ENCODE data around the gene FGF16.

Gene FGF16

DNA sequence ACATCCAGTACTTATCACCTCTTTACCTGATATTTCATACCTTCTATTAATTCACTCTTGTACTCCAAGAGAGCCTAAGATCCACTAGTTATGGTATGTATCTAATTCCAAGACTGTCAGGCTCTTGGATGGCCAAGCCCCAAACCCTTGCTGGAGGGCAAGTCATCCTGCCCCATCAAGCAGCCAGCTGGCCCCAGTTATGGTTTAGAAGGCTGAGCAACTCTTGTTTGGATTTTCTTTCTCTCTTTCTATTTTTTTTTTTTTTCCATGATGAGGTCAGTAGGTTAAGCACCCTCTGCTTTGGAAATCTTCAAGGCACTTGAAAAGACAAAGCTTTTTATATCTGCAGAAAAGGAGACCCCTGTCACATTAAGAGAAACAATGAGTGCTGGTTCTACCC lies 10.9 kb upstream of the FGF16 start:
- H3K36me3 ChIP-seq (ENCODE audit: control insufficient read depth in 4 of 4, insufficient read depth in 4 of 4, low read length in 3 of 4) = no peaks in the 10 kb centered on the region

DNA sequence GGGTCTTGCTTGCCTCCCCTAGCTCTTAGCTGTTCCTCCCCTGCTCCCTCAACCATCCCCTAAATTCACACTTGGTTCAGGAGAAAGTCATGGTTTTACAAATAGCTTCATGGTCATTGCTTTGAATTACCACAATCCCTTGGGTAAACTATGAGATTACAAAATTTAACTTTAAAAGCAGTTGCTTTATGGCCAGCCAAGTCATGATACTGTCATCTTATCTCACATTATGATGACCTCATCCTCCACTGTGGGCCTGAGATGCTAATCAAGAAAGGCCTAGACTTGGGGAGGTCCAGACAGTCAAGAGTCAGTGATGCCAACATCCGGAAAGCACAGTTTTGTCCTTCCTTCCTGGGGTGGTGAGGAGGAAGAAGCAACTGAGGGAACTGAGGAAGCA lies 10.5 kb upstream of the FGF16 start:
- Histone ChIP-seq H3K9me3 (ENCODE audit: control extremely low read depth in 1 of 5, control insufficient read depth in 4 of 5, insufficient read depth in 2 of 5, low read depth in 1 of 5, low read length in 4 of 5) (no peaks in the 10 kb centered on the region), H3K27ac (ENCODE audit: insufficient read depth in 1 of 2, low read depth in 1 of 2, low read length in 2 of 2, poor library complexity in 1 of 2, severe bottlenecking in 2 of 2) (no peak overlapping the region), H3K4me3 (ENCODE audit: control insufficient read depth in 1 of 7, extremely low read depth in 1 of 7, insufficient read depth in 4 of 7, low read depth in 2 of 7, low read length in 6 of 7) (no peak overlapping the region), H3K36me3 (ENCODE audit: control insufficient read depth in 4 of 4, insufficient read depth in 4 of 4, low read length in 3 of 4) (no peaks in the 10 kb centered on the region), H3K27me3 (replicated peaks in 2 of 5; ENCODE audit: control insufficient read depth in 4 of 5, insufficient read depth in 5 of 5, low read length in 4 of 5) (peaks cover 0 to 2% (median 0%) of the 10 kb centered on the region in 5 experiments), H3K4me1 (ENCODE audit: control extremely low read depth in 1 of 4, control insufficient read depth in 4 of 4, insufficient read depth in 4 of 4, low read length in 3 of 4) (peaks cover 0 to 3% (median 1%) of the 10 kb centered on the region in 4 experiments)
- POLR2A ChIA-PET = no interaction called here
- DNase-seq = no peak
- 80% methylated on average over 1 of the region's 1 CpG for WGBS (ENCODE audit: insufficient coverage)
- CTCF ChIA-PET = no interaction called here

More for the DNA sequence above, 10.9 kb upstream of the FGF16 start:
- no peak overlapping the region for H3K4me3 ChIP-seq (ENCODE audit: control insufficient read depth in 1 of 7, extremely low read depth in 1 of 7, insufficient read depth in 4 of 7, low read depth in 2 of 7, low read length in 6 of 7)
- H3K27ac ChIP-seq (ENCODE audit: insufficient read depth in 1 of 2, low read depth in 1 of 2, low read length in 2 of 2, poor library complexity in 1 of 2, severe bottlenecking in 2 of 2) = no peak overlapping the region
- H3K4me1 ChIP-seq (ENCODE audit: control extremely low read depth in 1 of 4, control insufficient read depth in 4 of 4, insufficient read depth in 4 of 4, low read length in 3 of 4) = peaks cover 0 to 4% (median 1%) of the 10 kb centered on the region in 4 experiments
- peaks cover 0 to 2% (median 0%) of the 10 kb centered on the region in 5 experiments for H3K27me3 ChIP-seq (replicated peaks in 2 of 5; ENCODE audit: control insufficient read depth in 4 of 5, insufficient read depth in 5 of 5, low read length in 4 of 5)
- no peaks in the 10 kb centered on the region for H3K9me3 ChIP-seq (ENCODE audit: control extremely low read depth in 1 of 5, control insufficient read depth in 4 of 5, insufficient read depth in 2 of 5, low read depth in 1 of 5, low read length in 4 of 5)
- ChIA-PET POLR2A (no interaction called here), CTCF (no interaction called here)
- no peak for DNase-seq

DNA sequence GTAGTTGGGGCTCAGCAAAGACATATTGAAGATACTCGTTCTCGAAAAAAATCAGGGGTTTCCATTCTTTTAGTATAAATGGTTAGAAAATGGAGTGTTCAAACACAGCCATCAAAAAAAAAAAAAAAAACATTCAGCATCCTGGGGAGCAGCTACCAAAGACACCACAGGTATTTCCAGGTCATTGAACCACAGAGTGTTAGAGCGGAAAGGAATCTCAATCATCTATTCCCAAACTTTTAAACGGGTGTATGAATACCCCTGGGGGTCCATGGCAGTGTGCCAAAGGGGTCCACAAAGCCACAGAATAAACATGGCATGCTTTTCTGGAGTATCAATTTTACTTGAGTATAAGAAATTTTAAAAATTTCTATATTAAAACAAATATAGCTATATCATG lies 6.9 kb upstream of the FGF16 start:
- WGBS (ENCODE audit: insufficient coverage) = no CpG with 5 or more reads among the region's 4 CpGs
- no peaks in the 10 kb centered on the region for H3K9me3 ChIP-seq (ENCODE audit: control extremely low read depth in 1 of 5, control insufficient read depth in 4 of 5, insufficient read depth in 2 of 5, low read depth in 1 of 5, low read length in 4 of 5)
- ChIA-PET POLR2A (no interaction called here), CTCF (interaction anchor here (1.3 kb wide), 1 partner anchor 9 kb away, joined by 4 read pairs; no protein-coding TSS in a partner anchor)
- no peaks in the 10 kb centered on the region for H3K36me3 ChIP-seq (ENCODE audit: control insufficient read depth in 4 of 4, insufficient read depth in 4 of 4, low read length in 3 of 4)
- H3K27me3 ChIP-seq (replicated peaks in 2 of 5; ENCODE audit: control insufficient read depth in 4 of 5, insufficient read depth in 5 of 5, low read length in 4 of 5) = peaks cover 0 to 2% (median 0%) of the 10 kb centered on the region in 5 experiments
- no peak for DNase-seq
- no peak overlapping the region for H3K27ac ChIP-seq (ENCODE audit: insufficient read depth in 1 of 2, low read depth in 1 of 2, low read length in 2 of 2, poor library complexity in 1 of 2, severe bottlenecking in 2 of 2)
- no peak overlapping the region for H3K4me3 ChIP-seq (ENCODE audit: control insufficient read depth in 1 of 7, extremely low read depth in 1 of 7, insufficient read depth in 4 of 7, low read depth in 2 of 7, low read length in 6 of 7)
- H3K4me1 ChIP-seq (ENCODE audit: control extremely low read depth in 1 of 4, control insufficient read depth in 4 of 4, insufficient read depth in 4 of 4, low read length in 3 of 4) = peaks cover 4 to 28% (median 14%) of the 10 kb centered on the region in 4 experiments

DNA sequence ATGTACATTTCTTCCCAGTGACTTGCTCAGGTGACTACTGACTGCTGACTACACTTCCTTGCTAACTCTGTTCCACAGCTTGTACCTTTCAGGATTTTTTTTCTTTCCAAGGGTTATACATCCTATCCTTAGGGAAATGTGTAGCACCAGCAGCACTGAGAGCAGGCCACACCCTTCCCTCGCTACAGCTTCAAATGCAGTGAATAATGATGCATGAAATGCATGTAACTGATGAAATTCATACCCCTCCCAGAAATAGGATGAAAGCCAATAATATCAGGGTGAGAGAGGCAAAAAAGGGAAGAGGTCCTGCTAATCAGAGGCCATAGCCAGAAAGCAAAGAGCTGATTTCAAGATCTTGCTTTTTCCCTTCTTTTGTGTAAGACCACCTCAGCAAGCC lies 6.2 kb upstream of the FGF16 start:
- CTCF ChIA-PET = interaction anchor here (1.3 kb wide), 1 partner anchor 10 kb away, joined by 4 read pairs; no protein-coding TSS in a partner anchor

DNA sequence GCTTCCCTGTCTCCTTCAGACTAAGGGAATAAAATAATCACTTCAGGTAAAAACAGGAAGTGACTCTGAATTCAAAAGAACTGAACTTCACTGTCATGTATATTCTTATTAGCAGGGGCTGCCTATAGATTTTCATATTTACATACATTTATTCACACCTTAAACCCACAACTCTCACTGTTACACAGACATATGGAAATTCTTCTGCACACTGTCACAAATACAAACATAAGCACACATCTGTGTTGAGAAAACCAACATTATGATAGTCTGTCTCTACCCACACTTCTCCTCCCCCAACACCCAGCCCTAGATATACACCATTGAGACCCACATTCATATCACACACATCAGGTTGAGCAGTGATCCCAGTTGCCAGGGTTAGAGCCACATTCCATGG lies 5.7 kb upstream of the FGF16 start:
- CTCF ChIA-PET = interaction anchor here (1.3 kb wide), 1 partner anchor 10 kb away, joined by 4 read pairs; no protein-coding TSS in a partner anchor

More for the DNA sequence above, 6.2 kb upstream of the FGF16 start:
- H3K27ac ChIP-seq (ENCODE audit: insufficient read depth in 1 of 2, low read depth in 1 of 2, low read length in 2 of 2, poor library complexity in 1 of 2, severe bottlenecking in 2 of 2) = no peak overlapping the region
- no peak for DNase-seq
- H3K27me3 ChIP-seq (replicated peaks in 2 of 5; ENCODE audit: control insufficient read depth in 4 of 5, insufficient read depth in 5 of 5, low read length in 4 of 5) = peaks cover 0 to 2% (median 0%) of the 10 kb centered on the region in 5 experiments
- H3K9me3 ChIP-seq (ENCODE audit: control extremely low read depth in 1 of 5, control insufficient read depth in 4 of 5, insufficient read depth in 2 of 5, low read depth in 1 of 5, low read length in 4 of 5) = no peaks in the 10 kb centered on the region
- no peak overlapping the region for H3K4me3 ChIP-seq (ENCODE audit: control insufficient read depth in 1 of 7, extremely low read depth in 1 of 7, insufficient read depth in 4 of 7, low read depth in 2 of 7, low read length in 6 of 7)
- peaks cover 4 to 35% (median 18%) of the 10 kb centered on the region in 4 experiments for H3K4me1 ChIP-seq (ENCODE audit: control extremely low read depth in 1 of 4, control insufficient read depth in 4 of 4, insufficient read depth in 4 of 4, low read length in 3 of 4)
- H3K36me3 ChIP-seq (ENCODE audit: control insufficient read depth in 4 of 4, insufficient read depth in 4 of 4, low read length in 3 of 4) = no peaks in the 10 kb centered on the region
- WGBS (ENCODE audit: insufficient coverage) = no CpG with 5 or more reads among the region's 1 CpG
- POLR2A ChIA-PET = no interaction called here

DNA sequence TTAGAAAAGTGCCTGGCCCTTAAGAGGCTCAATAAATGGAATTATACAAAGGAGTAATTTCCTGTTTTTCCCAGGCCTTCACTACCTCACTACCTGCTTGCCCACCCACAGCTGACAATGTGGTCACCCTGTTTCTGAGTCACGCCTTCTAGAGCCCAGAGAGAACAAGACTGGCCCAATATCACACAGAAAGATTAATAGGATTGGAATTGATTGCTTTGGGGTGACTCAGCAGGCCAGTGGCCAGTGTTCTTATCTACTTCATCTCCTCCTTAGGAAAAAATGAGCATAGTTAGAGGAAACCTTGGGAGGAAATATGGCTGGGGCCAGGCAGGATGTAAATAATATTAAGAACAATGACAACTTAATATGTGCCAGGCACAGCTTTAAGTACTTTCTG lies 4.5 kb upstream of the FGF16 start:
- Histone ChIP-seq H3K27me3 (replicated peaks in 2 of 5; ENCODE audit: control insufficient read depth in 4 of 5, insufficient read depth in 5 of 5, low read length in 4 of 5) (peaks cover 0 to 7% (median 0%) of the 10 kb centered on the region in 5 experiments), H3K4me1 (ENCODE audit: control extremely low read depth in 1 of 4, control insufficient read depth in 4 of 4, insufficient read depth in 4 of 4, low read length in 3 of 4) (peaks cover 4 to 44% (median 23%) of the 10 kb centered on the region in 4 experiments), H3K27ac (ENCODE audit: insufficient read depth in 1 of 2, low read depth in 1 of 2, low read length in 2 of 2, poor library complexity in 1 of 2, severe bottlenecking in 2 of 2) (no peak overlapping the region), H3K36me3 (ENCODE audit: control insufficient read depth in 4 of 4, insufficient read depth in 4 of 4, low read length in 3 of 4) (no peaks in the 10 kb centered on the region), H3K4me3 (ENCODE audit: control insufficient read depth in 1 of 7, extremely low read depth in 1 of 7, insufficient read depth in 4 of 7, low read depth in 2 of 7, low read length in 6 of 7) (peak overlapping the region in 1 of 7 experiments; percentile 10), H3K9me3 (ENCODE audit: control extremely low read depth in 1 of 5, control insufficient read depth in 4 of 5, insufficient read depth in 2 of 5, low read depth in 1 of 5, low read length in 4 of 5) (no peaks in the 10 kb centered on the region)
- CTCF ChIA-PET = no interaction called here
- POLR2A ChIA-PET = no interaction called here
- no CpG with 5 or more reads among the region's 1 CpG for WGBS (ENCODE audit: insufficient coverage)
- peak in 2 of 3 donors; percentile 29 to 57 for DNase-seq

More for the DNA sequence above, 5.7 kb upstream of the FGF16 start:
- peaks cover 4 to 37% (median 20%) of the 10 kb centered on the region in 4 experiments for H3K4me1 ChIP-seq (ENCODE audit: control extremely low read depth in 1 of 4, control insufficient read depth in 4 of 4, insufficient read depth in 4 of 4, low read length in 3 of 4)
- no peak for DNase-seq
- H3K9me3 ChIP-seq (ENCODE audit: control extremely low read depth in 1 of 5, control insufficient read depth in 4 of 5, insufficient read depth in 2 of 5, low read depth in 1 of 5, low read length in 4 of 5) = no peaks in the 10 kb centered on the region
- H3K4me3 ChIP-seq (ENCODE audit: control insufficient read depth in 1 of 7, extremely low read depth in 1 of 7, insufficient read depth in 4 of 7, low read depth in 2 of 7, low read length in 6 of 7) = no peak overlapping the region
- no peaks in the 10 kb centered on the region for H3K36me3 ChIP-seq (ENCODE audit: control insufficient read depth in 4 of 4, insufficient read depth in 4 of 4, low read length in 3 of 4)
- peaks cover 0 to 2% (median 0%) of the 10 kb centered on the region in 5 experiments for H3K27me3 ChIP-seq (replicated peaks in 2 of 5; ENCODE audit: control insufficient read depth in 4 of 5, insufficient read depth in 5 of 5, low read length in 4 of 5)
- POLR2A ChIA-PET = no interaction called here
- no peak overlapping the region for H3K27ac ChIP-seq (ENCODE audit: insufficient read depth in 1 of 2, low read depth in 1 of 2, low read length in 2 of 2, poor library complexity in 1 of 2, severe bottlenecking in 2 of 2)

DNA sequence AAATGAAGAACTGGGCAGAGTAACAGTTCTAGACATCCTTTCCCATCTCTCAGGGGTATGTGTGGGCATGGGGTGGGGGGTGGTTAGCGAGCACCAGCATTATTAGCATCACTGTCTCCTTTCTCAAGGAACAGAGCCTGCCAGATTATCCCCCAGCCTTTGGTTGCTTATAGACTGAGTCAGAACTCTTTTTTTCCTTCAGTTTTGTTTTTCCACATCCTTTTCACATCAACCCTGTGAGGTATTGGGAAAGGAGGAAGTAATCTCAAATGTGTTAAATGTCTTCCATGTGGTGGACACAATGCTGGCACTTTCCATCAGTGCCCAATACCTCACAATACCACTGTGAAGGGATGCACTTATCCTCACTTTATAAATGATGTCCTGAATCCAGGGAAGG lies 3.1 kb upstream of the FGF16 start:
- ChIA-PET CTCF (no interaction called here), POLR2A (no interaction called here)
- Histone ChIP-seq H3K36me3 (ENCODE audit: control insufficient read depth in 4 of 4, insufficient read depth in 4 of 4, low read length in 3 of 4) (no peaks in the 10 kb centered on the region), H3K4me3 (ENCODE audit: control insufficient read depth in 1 of 7, extremely low read depth in 1 of 7, insufficient read depth in 4 of 7, low read depth in 2 of 7, low read length in 6 of 7) (no peak overlapping the region), H3K4me1 (ENCODE audit: control extremely low read depth in 1 of 4, control insufficient read depth in 4 of 4, insufficient read depth in 4 of 4, low read length in 3 of 4) (peaks cover 4 to 56% (median 28%) of the 10 kb centered on the region in 4 experiments), H3K9me3 (ENCODE audit: control extremely low read depth in 1 of 5, control insufficient read depth in 4 of 5, insufficient read depth in 2 of 5, low read depth in 1 of 5, low read length in 4 of 5) (no peaks in the 10 kb centered on the region), H3K27me3 (replicated peaks in 2 of 5; ENCODE audit: control insufficient read depth in 4 of 5, insufficient read depth in 5 of 5, low read length in 4 of 5) (peaks cover 0 to 5% (median 0%) of the 10 kb centered on the region in 5 experiments), H3K27ac (ENCODE audit: insufficient read depth in 1 of 2, low read depth in 1 of 2, low read length in 2 of 2, poor library complexity in 1 of 2, severe bottlenecking in 2 of 2) (peak overlapping the region in 1 of 2 experiments; percentile 14)
- no CpG with 5 or more reads among the region's 1 CpG for WGBS (ENCODE audit: insufficient coverage)
- DNase-seq = no peak

Measured in common myeloid progenitor, CD34-positive (primary cell).